Posterior vena cava (tissue), 2 donors: ENCODE measurements around the gene TXN. TPM values are rescaled to one million over a fixed set of nuclear protein-coding genes. Genes with fewer than 3 reads are reported as not detected.

Source experiments
- DNase-seq: peaks from one replicate; pipeline ENCODE4 v3.0.0-alpha.2; 2020; ENCODE audit warnings: low spot score
- intact Hi-C, 2 donors: fragments of 100-400 bp; cut with DNase I; formaldehyde crosslinking; loops; one replicate each; pipeline versions ENCODE4 v1.14.1 to v1.14.2; 2022 to 2023
- long read RNA-seq, 2 donors: library from polyadenylated mRNA; unstranded; transcript quantifications; one replicate each; pipeline ENCODE4 v2.0.0, GENCODE V29; 2020 to 2021
- total RNA-seq, 2 donors: library from RNA; stranded (reverse); fragmentation: NEBNext Ultra II Directional; extraction: Animal tissue kit (Norgen Biotek cat#: 25700); gene quantifications; one replicate each; pipeline ENCODE4 v1.2.1, GENCODE V29; 2021
- donor health status: DM: yes; HTN: yes; CAD: no.
- donor health status: DM: yes; HTN: yes; CAD: no.

The TXN gene
- total RNA-seq = 100 to 1,000 TPM; 132 to 212 TPM
- long read RNA-seq, donor 1, transcript TXN-202 (5 exons, 869 nt) = major isoform, 25 of 25 reads
- long read RNA-seq, donor 1, partial matches to known transcripts = 0 of 25 reads
- long read RNA-seq, donor 1, other reads (novel, unspliced or antisense) = 0 of 25 reads
- long read RNA-seq, donor 2, transcript TXN-202 (5 exons, 869 nt) = major isoform, 60 of 60 reads
- long read RNA-seq, donor 2, partial matches to known transcripts = 0 of 60 reads
- long read RNA-seq, donor 2, other reads (novel, unspliced or antisense) = 0 of 60 reads

DNA sequence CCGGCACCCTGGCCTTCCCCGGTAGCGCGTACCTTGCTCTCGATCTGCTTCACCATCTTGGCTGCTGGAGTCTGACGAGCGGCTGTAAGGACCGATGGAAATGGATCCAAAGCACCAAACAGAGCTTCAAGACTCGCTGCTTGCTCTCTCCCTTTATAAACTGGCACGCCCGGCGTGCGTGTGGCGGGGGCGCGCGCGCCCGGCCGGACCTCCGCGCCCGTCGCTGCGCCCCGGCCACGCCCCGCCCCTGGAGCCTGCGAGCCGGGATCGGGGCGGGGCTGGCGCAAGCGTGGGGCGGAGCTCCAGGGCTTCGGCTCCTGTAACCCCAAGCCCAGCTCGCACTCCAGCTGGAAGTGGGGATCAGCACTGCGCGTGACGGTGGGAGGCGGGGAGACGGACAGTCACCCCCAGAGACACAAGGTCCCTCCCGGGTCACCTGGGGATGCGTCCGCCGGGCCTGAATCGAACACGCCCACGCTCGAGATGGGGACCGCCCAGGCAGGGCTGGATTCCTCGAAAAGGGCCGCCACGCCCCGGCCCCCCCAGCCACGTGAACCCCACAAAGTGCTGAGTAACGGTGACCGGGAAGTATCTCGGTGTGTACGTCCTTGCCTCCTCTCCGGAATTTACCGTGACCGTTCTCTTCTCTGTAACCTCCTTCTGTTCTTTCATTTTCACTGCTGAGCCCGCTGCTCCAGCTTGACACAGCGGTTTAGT is at the start of gene TXN:
TSS of gene TXN (minus strand) at position 128 of the 717 bp plus-strand sequence. CDS start at position 56, 72 bp downstream.
- peak; percentile 97 for DNase-seq
- intact Hi-C loops = no loop called here

- DNase-seq = no peak
- intact Hi-C loops = no loop called here
These were observed 46.8 kb upstream of the TXN start for GRCh38 chr9:110303133-110303532.

GRCh38 chr9:110298043-110298605 is 41.8 kb upstream of the TXN start:
- no peak for DNase-seq
- intact Hi-C loops = no loop called here

GRCh38 chr9:110293248-110293647 is 36.9 kb upstream of the TXN start:
- intact Hi-C loops = no loop called here
- DNase-seq = no peak

DNA sequence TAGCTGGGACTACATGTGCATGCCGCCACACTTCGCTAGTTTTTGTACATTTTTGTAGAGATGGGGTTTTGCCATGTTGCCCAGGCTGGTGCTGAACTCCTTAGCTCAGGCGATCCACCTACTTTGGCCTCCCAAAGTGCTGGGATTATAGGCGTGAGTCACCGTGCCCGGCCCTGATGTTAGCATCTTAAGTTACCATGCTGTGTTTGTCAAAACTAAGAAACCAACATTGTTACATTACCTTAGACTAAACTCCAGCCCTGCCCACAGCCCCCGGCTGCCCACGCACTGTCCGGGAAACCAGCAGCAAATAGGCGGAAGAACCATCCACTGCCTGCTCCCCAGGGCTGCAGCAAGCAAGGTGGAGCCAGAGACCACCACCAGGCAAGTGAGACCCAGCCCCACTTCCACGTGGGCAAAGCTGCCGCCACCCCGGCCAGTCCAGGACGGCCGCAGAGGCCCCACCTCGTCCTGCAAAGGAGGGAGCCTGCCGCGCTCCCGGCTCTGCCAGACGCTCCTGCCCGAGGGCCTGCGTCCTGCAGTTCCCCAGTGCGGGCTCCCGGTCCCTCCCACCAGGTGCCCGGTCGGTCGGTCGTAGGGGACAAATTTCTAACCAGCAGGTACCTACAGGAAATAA is 35.7 kb upstream of the TXN start:
- intact Hi-C loops = loop anchor here in 1 of 2 donors (2.0 kb wide), 1 partner anchor 69 kb away; no protein-coding TSS in a partner anchor
- no peak for DNase-seq

GRCh38 chr9:110290001-110290400 is 33.7 kb upstream of the TXN start:
- intact Hi-C loops = loop anchor here in 1 of 2 donors (2.0 kb wide), 1 partner anchor 67 kb away; no protein-coding TSS in a partner anchor
- no peak for DNase-seq

GRCh38 chr9:110288503-110288902 is 32.2 kb upstream of the TXN start:
- DNase-seq = no peak
- intact Hi-C loops = no loop called here

GRCh38 chr9:110287289-110287680 is 31.0 kb upstream of the TXN start:
- intact Hi-C loops = no loop called here
- no peak for DNase-seq

- intact Hi-C loops = no loop called here
These were observed 28.0 kb upstream of the TXN start for GRCh38 chr9:110284211-110284844.

GRCh38 chr9:110283751-110284150 is 27.4 kb upstream of the TXN start:
- DNase-seq = no peak
- intact Hi-C loops = no loop called here

More at GRCh38 chr9:110284211-110284844, 28.0 kb upstream of the TXN start:
- no peak for DNase-seq

DNA sequence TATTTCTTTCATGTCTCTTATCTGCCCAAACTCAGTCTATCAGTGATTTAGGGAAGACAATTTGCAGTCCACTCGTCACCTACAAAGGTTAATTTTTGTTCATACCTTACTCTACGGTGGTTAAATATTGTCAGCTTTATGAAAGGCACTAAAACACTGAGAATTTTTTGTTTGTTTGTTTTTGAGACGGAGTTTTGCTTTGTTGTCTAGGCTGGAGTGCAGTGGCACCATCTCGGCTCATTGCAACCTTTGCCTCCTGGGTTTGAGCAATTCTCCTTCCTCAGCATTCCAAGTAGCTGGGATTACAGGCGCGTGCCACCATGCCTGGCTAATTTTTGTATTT is 26.4 kb upstream of the TXN start:
- intact Hi-C loops = no loop called here
- DNase-seq = no peak

GRCh38 chr9:110282018-110282738 is 25.9 kb upstream of the TXN start:
- DNase-seq = no peak
- intact Hi-C loops = no loop called here

GRCh38 chr9:110278080-110278707 is 21.9 kb upstream of the TXN start:
- no peak for DNase-seq
- intact Hi-C loops = no loop called here

- no peak for DNase-seq
- intact Hi-C loops = no loop called here
These were observed 20.5 kb upstream of the TXN start for GRCh38 chr9:110276781-110277180.

DNA sequence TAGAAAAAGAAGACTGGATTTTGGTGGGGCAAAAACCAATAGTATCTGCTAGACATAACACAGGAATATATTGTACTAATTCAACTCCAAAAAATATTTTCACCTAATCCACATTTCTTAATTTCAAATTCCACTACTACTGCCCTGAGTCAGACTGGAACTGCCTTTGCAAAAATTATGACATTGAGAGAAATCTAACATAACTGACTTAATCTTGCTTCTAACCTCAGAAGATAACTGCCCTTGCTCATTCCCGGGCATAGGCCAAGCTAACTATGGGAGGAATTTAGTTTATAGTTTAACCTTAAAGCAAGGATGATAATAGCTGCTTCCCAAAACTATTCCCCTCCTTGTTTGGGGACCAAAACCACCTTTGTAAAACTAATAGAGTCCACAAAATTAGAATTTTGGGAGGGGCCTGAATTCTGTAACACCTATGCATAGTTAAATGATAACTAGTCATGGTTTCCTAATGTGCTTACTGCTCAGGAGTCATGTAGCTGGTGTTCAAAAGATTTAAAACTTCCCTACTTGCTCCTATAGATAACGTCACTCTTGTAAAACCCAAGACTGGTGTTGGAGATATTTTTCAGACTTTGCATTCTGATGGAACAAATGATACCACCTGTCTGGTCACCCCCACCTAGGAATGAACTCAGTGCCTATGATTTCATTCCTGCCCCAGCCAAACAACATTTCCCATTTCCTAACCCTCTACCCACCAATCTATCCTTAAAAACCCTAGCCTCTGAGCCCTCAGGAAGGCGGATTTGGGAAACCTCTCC is 14.1 kb upstream of the TXN start:
- no peak for DNase-seq
- intact Hi-C loops = no loop called here

- no peak for DNase-seq
- intact Hi-C loops = no loop called here
These were observed 10.5 kb upstream of the TXN start for GRCh38 chr9:110266795-110267194.

DNA sequence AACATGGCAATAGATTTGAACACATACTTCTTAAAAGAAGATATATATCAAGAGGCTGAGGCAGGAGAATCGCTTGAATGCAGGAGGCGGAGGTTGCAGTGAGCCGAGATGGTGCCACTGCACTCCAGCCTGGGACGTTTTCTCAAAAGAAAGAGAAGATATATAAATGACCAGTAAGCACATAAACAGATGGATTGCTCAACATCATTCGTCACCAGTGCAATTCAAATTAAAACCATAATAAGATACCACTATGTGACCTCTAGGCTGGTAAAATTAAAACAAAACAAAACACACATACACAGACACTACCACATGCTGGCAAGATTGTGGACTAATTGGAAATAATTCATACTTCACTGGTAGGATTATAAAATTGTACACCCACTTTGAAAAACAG is 5.3 kb upstream of the TXN start:
- intact Hi-C loops = no loop called here
- DNase-seq = no peak

GRCh38 chr9:110260911-110261310 is 4.6 kb upstream of the TXN start:
- intact Hi-C loops = no loop called here
- DNase-seq = no peak
